HepG2 (cell line): ENCODE measurements around the gene TARDBP. TPM values are rescaled to one million over a fixed set of nuclear protein-coding genes. Genes with fewer than 3 reads are reported as not detected.
A peak's percentile ranks its signal among the peaks of the same experiment; 100 is the strongest.

Experiments used
- ATM ChIP-seq: fragments of 450-650 bp; IDR thresholded peaks from 2 replicates; pipeline ENCODE4 v1.7.1; 2017; ENCODE audit warnings: mild to moderate bottlenecking, borderline replicate concordance
- CAMTA2 ChIP-seq: sonication (generic); formaldehyde crosslinking; IDR thresholded peaks from 2 replicates; pipeline ENCODE4 v1.4.0; 2020; ENCODE audit warnings: mild to moderate bottlenecking, missing genetic modification reagents, borderline replicate concordance
- CC2D1A ChIP-seq: sonication (generic); formaldehyde crosslinking; IDR thresholded peaks from 2 replicates; pipeline ENCODE4 v1.8.1; 2023; ENCODE audit warnings: mild to moderate bottlenecking, missing genetic modification reagents
- ERF ChIP-seq: IDR thresholded peaks from 2 replicates; pipeline ENCODE4 v1.6.1; 2018; ENCODE audit warnings: missing biosample characterization, missing genetic modification reagents
- ETV5 ChIP-seq: IDR thresholded peaks from 2 replicates; pipeline ENCODE4 v1.6.1; 2018; ENCODE audit warnings: missing biosample characterization, missing genetic modification reagents, inconsistent platforms, borderline replicate concordance
- REPIN1 ChIP-seq: sonication (generic); formaldehyde crosslinking; IDR thresholded peaks from 2 replicates; pipeline ENCODE4 v1.8.0; 2022; ENCODE audit warnings: missing genetic modification reagents, low read depth, mild to moderate bottlenecking, borderline replicate concordance
- TBL1XR1 ChIP-seq: fragments of 150-350 bp; IDR thresholded peaks from 2 replicates; pipeline ENCODE4 v1.6.1; 2014; ENCODE audit warnings: borderline replicate concordance, low read length; ENCODE audit not compliant: partially characterized antibody
- ZBTB20 ChIP-seq: sonication (generic); formaldehyde crosslinking; IDR thresholded peaks from 2 replicates; pipeline ENCODE4 v1.8.1; 2023; ENCODE audit warnings: missing genetic modification reagents, low read depth, mild to moderate bottlenecking, borderline replicate concordance
- ZFP36L1 ChIP-seq: sonication (generic); formaldehyde crosslinking; IDR thresholded peaks from 2 replicates; pipeline ENCODE4 v1.8.0; 2022; ENCODE audit warnings: mild to moderate bottlenecking, missing genetic modification reagents, moderate library complexity
- ZNF563 ChIP-seq: sonication (generic); formaldehyde crosslinking; IDR thresholded peaks from 2 replicates; pipeline ENCODE4 v1.8.0; 2022; ENCODE audit warnings: mild to moderate bottlenecking, moderate library complexity, missing genetic modification reagents
- ZNF564 ChIP-seq: sonication (generic); formaldehyde crosslinking; IDR thresholded peaks from 2 replicates; pipeline ENCODE4 v1.8.1; 2023; ENCODE audit warnings: mild to moderate bottlenecking, missing genetic modification reagents
- ZSCAN20 ChIP-seq: sonication (generic); formaldehyde crosslinking; IDR thresholded peaks from 2 replicates; pipeline ENCODE4 v1.4.0; 2020; ENCODE audit warnings: missing genetic modification reagents, mild to moderate bottlenecking, borderline replicate concordance
- ZSCAN21 ChIP-seq: sonication (generic); formaldehyde crosslinking; IDR thresholded peaks from 2 replicates; pipeline ENCODE4 v1.8.0; 2022; ENCODE audit warnings: mild to moderate bottlenecking, missing genetic modification reagents, moderate library complexity, borderline replicate concordance
- ZSCAN31 ChIP-seq: sonication (generic); formaldehyde crosslinking; IDR thresholded peaks from 2 replicates; pipeline ENCODE4 v1.5.0; 2020; ENCODE audit warnings: low read depth, mild to moderate bottlenecking, missing genetic modification reagents
- polyA plus RNA-seq, 8 experiments: library from polyadenylated mRNA; depleted of rRNA in 3 of 8; stranded (reverse) in 7 of 8; unstranded in 1 of 8; fragments of >200 nt; fragmentation: Illumina TruSeq in 4 of 8; extraction: Trizol in 4 of 8; gene quantifications; 2 replicates each; pipeline versions ENCODE4 v1.2.1 to v1.2.3, GENCODE V29; 2011 to 2016; ENCODE audit warnings: low read depth in 4 of 8, missing spikeins in 1 of 8, mixed read lengths in 1 of 8; ENCODE audit not compliant: insufficient read depth in 1 of 8
- total RNA-seq, 5 experiments: library from RNA; depleted of rRNA; stranded (reverse); fragments of >200 nt; fragmentation: Illumina TruSeq; extraction: Trizol; gene quantifications; 2 replicates each; pipeline ENCODE4 v1.2.3, GENCODE V29; 2016; ENCODE audit warnings: low read depth in 1 of 5
- TF ChIP-seq, protein P1 (sequence below): sonication (generic); formaldehyde crosslinking; IDR thresholded peaks from 2 replicates; pipeline ENCODE4 v1.4.0; 2020; ENCODE audit warnings: mild to moderate bottlenecking, missing genetic modification reagents, borderline replicate concordance
- TF ChIP-seq, protein P2 (sequence below): sonication (generic); formaldehyde crosslinking; IDR thresholded peaks from 2 replicates; pipeline ENCODE4 v1.5.0; 2020; ENCODE audit warnings: missing genetic modification reagents
- TF ChIP-seq, protein P3 (sequence below): sonication (generic); formaldehyde crosslinking; IDR thresholded peaks from 2 replicates; pipeline ENCODE4 v1.4.0; 2020; ENCODE audit warnings: missing genetic modification reagents, borderline replicate concordance
- TF ChIP-seq, protein P4 (sequence below), 2 experiments: sonication (generic) in 1 of 2; formaldehyde crosslinking in 1 of 2; IDR thresholded peaks; 2 replicates each; pipeline versions ENCODE4 v1.4.0 to v1.6.1; 2016 to 2020; ENCODE audit warnings: borderline replicate concordance in 1 of 2, low read depth in 1 of 2, mild to moderate bottlenecking in 1 of 2, missing genetic modification reagents in 1 of 2

The TARDBP gene
- total and polyA plus RNA-seq, 2 of the 13 experiments (the other 11 are each of a cell fraction or from before 2014, with no cell fraction given): 62.4 to 93.0 TPM

DNA sequence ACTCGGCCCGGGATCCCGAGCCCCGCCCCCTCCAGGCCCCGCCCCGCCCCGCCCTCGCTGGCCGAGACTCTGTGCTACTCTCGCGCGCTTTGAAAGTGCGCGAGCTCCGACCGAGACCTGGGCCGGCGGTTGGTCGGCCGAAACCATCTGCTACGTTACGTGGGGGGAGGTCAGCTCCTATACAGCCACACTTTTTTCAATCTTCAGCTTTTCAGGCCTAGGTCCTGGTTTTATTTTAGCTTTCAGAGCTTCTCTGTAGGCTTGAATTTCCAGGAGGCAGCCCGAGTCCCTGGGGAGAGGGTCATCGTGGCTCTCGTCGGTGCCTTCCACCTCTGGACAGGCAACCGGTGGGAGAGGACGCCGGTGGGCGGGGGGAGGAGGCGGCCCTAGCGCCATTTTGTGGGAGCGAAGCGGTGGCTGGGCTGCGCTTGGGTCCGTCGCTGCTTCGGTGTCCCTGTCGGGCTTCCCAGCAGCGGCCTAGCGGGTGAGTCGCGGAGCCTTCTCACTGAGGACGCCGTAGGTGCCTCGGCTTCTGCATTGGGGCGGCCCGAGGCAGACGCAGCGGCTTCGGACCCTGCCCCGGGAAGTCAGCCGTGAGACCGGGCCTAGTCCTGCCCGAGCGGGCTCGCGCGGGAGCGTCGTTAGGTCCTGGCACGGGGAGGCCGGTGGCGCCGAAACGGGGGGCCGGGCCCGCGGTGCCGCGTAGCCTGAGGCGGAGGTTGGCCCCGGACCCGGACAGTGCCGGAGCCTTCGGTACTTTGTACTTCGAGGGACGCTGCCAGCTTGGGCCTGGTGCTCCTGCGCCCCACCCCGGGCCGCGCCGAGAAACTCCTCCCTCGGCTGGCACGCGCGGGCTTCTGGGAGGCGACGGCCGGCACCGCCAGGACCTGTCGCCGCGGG lies at the start of gene TARDBP (continued):
- TF ChIP-seq REPIN1 (CRISPR knock-in tag) (peak; percentile 49; the same call in 1 of the 2 replicates), CAMTA2 (peak; percentile 95; the same call in 1 of the 2 replicates), ZSCAN31 (0 out of 2 replicates have a peak, but pooled peaks have one; percentile 46), TBL1XR1 (no peak), ZNF563 (CRISPR knock-in tag) (peak; percentile 91; the same call in 1 of the 2 replicates), ZSCAN21 (CRISPR knock-in tag) (peak; percentile 86; the same call in 1 of the 2 replicates), ZNF564 (CRISPR knock-in tag) (peak; percentile 74; the same call in 1 of the 2 replicates), ZBTB20 (CRISPR knock-in tag) (no peak; the same call in 1 of the 2 replicates), CC2D1A (CRISPR knock-in tag) (no peak), ZSCAN20 (CRISPR knock-in tag) (0 out of 2 replicates have a peak, but pooled peaks have one; percentile 57), ERF (CRISPR knock-in tag) (peak; percentile 86), ATM (no peak), ETV5 (no peak; the same call in 1 of the 2 replicates), ZFP36L1 (CRISPR knock-in tag) (no peak)
- TF ChIP-seq, protein P1, sequence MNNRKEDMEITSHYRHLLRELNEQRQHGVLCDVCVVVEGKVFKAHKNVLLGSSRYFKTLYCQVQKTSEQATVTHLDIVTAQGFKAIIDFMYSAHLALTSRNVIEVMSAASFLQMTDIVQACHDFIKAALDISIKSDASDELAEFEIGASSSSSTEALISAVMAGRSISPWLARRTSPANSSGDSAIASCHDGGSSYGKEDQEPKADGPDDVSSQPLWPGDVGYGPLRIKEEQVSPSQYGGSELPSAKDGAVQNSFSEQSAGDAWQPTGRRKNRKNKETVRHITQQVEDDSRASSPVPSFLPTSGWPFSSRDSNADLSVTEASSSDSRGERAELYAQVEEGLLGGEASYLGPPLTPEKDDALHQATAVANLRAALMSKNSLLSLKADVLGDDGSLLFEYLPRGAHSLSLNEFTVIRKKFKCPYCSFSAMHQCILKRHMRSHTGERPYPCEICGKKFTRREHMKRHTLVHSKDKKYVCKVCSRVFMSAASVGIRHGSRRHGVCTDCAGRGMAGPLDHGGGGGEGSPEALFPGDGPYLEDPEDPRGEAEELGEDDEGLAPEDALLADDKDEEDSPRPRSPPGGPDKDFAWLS (CRISPR knock-in tag): no peak
- TF ChIP-seq, protein P2, sequence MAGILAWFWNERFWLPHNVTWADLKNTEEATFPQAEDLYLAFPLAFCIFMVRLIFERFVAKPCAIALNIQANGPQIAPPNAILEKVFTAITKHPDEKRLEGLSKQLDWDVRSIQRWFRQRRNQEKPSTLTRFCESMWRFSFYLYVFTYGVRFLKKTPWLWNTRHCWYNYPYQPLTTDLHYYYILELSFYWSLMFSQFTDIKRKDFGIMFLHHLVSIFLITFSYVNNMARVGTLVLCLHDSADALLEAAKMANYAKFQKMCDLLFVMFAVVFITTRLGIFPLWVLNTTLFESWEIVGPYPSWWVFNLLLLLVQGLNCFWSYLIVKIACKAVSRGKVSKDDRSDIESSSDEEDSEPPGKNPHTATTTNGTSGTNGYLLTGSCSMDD: no peak
- TF ChIP-seq, protein P3, sequence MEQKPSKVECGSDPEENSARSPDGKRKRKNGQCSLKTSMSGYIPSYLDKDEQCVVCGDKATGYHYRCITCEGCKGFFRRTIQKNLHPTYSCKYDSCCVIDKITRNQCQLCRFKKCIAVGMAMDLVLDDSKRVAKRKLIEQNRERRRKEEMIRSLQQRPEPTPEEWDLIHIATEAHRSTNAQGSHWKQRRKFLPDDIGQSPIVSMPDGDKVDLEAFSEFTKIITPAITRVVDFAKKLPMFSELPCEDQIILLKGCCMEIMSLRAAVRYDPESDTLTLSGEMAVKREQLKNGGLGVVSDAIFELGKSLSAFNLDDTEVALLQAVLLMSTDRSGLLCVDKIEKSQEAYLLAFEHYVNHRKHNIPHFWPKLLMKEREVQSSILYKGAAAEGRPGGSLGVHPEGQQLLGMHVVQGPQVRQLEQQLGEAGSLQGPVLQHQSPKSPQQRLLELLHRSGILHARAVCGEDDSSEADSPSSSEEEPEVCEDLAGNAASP (CRISPR knock-in tag): peak; percentile 8; the same call in 1 of the 2 replicates
- TF ChIP-seq, protein P4, sequence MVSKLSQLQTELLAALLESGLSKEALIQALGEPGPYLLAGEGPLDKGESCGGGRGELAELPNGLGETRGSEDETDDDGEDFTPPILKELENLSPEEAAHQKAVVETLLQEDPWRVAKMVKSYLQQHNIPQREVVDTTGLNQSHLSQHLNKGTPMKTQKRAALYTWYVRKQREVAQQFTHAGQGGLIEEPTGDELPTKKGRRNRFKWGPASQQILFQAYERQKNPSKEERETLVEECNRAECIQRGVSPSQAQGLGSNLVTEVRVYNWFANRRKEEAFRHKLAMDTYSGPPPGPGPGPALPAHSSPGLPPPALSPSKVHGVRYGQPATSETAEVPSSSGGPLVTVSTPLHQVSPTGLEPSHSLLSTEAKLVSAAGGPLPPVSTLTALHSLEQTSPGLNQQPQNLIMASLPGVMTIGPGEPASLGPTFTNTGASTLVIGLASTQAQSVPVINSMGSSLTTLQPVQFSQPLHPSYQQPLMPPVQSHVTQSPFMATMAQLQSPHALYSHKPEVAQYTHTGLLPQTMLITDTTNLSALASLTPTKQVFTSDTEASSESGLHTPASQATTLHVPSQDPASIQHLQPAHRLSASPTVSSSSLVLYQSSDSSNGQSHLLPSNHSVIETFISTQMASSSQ (IDR thresholded peaks at IDR 0.05; ENCODE audit: low read depth): no peak
- TF ChIP-seq, protein P4 (CRISPR knock-in tag; IDR thresholded peaks at IDR 0.05; ENCODE audit: borderline replicate concordance): peak; percentile 32
